Fibroblast of villous mesenchyme (primary cell): ENCODE data around the gene PI4KA. TPM values are rescaled to one million over a fixed set of nuclear protein-coding genes. Genes with fewer than 3 reads are reported as not detected.
"Not testable (repeated sequence)": the region's sequence is repeated elsewhere in the genome, so short reads cannot be mapped to it uniquely, and the experiment has no call there.

Source experiments
- DNase-seq: peaks from one replicate; pipeline ENCODE4 v3.0.0-alpha.2; 2010; ENCODE audit warnings: low read depth
- H3K4me3 ChIP-seq: 2 replicates; pipeline ENCODE4 v1.5.1; 2011; ENCODE audit warnings: low read depth, mild to moderate bottlenecking, low read length
- CTCF ChIP-seq: IDR thresholded peaks from 2 replicates; pipeline ENCODE4 v1.5.1; 2012; ENCODE audit warnings: low read depth, mild to moderate bottlenecking, low read length; ENCODE audit not compliant: insufficient read depth
- total RNA-seq: library from RNA; depleted of rRNA; stranded (reverse); fragments of >200 nt; gene quantifications from 2 replicates; pipeline ENCODE4 v1.2.3, GENCODE V29; 2012

Gene PI4KA
- total RNA-seq, 1 donor = 73.4 TPM

- no peak for DNase-seq
- no peak for TF ChIP-seq CTCF
- no peak overlapping the region for H3K4me3 ChIP-seq
Observed at GRCh38 chr22:20740222-20740951, 118.2 kb downstream of the PI4KA start.

- no peak for DNase-seq
- H3K4me3 ChIP-seq = no peak overlapping the region
- no peak for TF ChIP-seq CTCF
Observed at GRCh38 chr22:20738394-20739089, 120.1 kb downstream of the PI4KA start.

- not testable (repeated sequence) for H3K4me3 ChIP-seq
Observed at GRCh38 chr22:20736891-20737290, 121.7 kb downstream of the PI4KA start.

GRCh38 chr22:20735356-20736162 is 123.1 kb downstream of the PI4KA start:
- H3K4me3 ChIP-seq, DNase-seq: not testable (repeated sequence)

More at GRCh38 chr22:20736891-20737290, 121.7 kb downstream of the PI4KA start:
- DNase-seq = not testable (repeated sequence)

GRCh38 chr22:20732431-20732830 is 126.2 kb downstream of the PI4KA start:
- DNase-seq, H3K4me3 ChIP-seq: not testable (repeated sequence)

GRCh38 chr22:20729194-20729593 is 129.4 kb downstream of the PI4KA start:
- H3K4me3 ChIP-seq = no peak overlapping the region
- DNase-seq = no peak
- no peak for TF ChIP-seq CTCF

GRCh38 chr22:20728523-20729190 is 130.0 kb downstream of the PI4KA start:
- no peak for DNase-seq
- no peak for TF ChIP-seq CTCF
- H3K4me3 ChIP-seq = no peak overlapping the region
